CD4-positive, alpha-beta T cell (primary cell): Measurements from ENCODE around the gene HSPG2. TPM values are rescaled to one million over a fixed set of nuclear protein-coding genes. Genes with fewer than 3 reads are reported as not detected.

Experiments used
- ATAC-seq: fragments of 200-7000 bp; cut with Tn5 transposase; one replicate; pipeline ENCODE4 v1.10.0; 2022; ENCODE audit warnings: mild to moderate bottlenecking; ENCODE audit not compliant: poor library complexity
- CTCF ChIA-PET: fragments of 350-600 bp; sonication (Branson Sonifier 250); formaldehyde crosslinking; loops from one replicate; lab custom pipeline; 2021; ENCODE audit warnings: antibody characterized with exemption, inconsistent platforms; lab: Charles Lee
- POLR2A ChIA-PET: fragments of 350-600 bp; sonication (Branson Sonifier 250); formaldehyde crosslinking; loops from one replicate; lab custom pipeline; 2021; ENCODE audit warnings: antibody characterized with exemption, inconsistent platforms; lab: Charles Lee
- DNase-seq, 14 experiments: peaks; one replicate each; pipeline ENCODE4 v3.0.0-alpha.2; 2013 to 2020; ENCODE audit warnings: mixed read lengths in 2 of 14
- H3K27ac ChIP-seq, 2 donors: one replicate each; pipeline versions ENCODE4 v1.5.1 to v1.7.0; 2013; ENCODE audit warnings: low read length in 2 of 2, low read depth in 1 of 2, mild to moderate bottlenecking in 1 of 2
- H3K27me3 ChIP-seq, 2 experiments: 1 replicate in 1 of 2; 2 replicates in 1 of 2; pipeline versions ENCODE4 v1.6.1 to v1.7.0; 2013; ENCODE audit warnings: low read length in 2 of 2, control low read depth in 1 of 2, mild to moderate bottlenecking in 1 of 2, moderate library complexity in 1 of 2; ENCODE audit not compliant: insufficient read depth in 2 of 2, control insufficient read depth in 1 of 2
- H3K36me3 ChIP-seq: one replicate; pipeline ENCODE4 v1.6.1; 2013; ENCODE audit warnings: low read length, control low read depth; ENCODE audit not compliant: insufficient read depth
- H3K4me1 ChIP-seq: one replicate; pipeline ENCODE4 v1.6.1; 2013; ENCODE audit warnings: low read length, control low read depth; ENCODE audit not compliant: insufficient read depth
- H3K4me3 ChIP-seq: one replicate; pipeline ENCODE4 v1.5.1; 2013; ENCODE audit warnings: mild to moderate bottlenecking, low read length, moderate library complexity
- H3K9me3 ChIP-seq, 2 experiments: 1 replicate in 1 of 2; 2 replicates in 1 of 2; pipeline versions ENCODE4 v1.6.1 to v1.7.0; 2013; ENCODE audit warnings: low read length in 2 of 2, mild to moderate bottlenecking in 2 of 2, control low read depth in 1 of 2, moderate library complexity in 1 of 2; ENCODE audit not compliant: control insufficient read depth in 1 of 2, insufficient read depth in 1 of 2
- H3K27ac Mint-ChIP-seq: one replicate; pipeline ENCODE4 v1.8.0; 2020; ENCODE audit warnings: mixed read lengths
- H3K27me3 Mint-ChIP-seq: one replicate; pipeline ENCODE4 v1.8.0; 2021; ENCODE audit warnings: mixed read lengths
- H3K36me3 Mint-ChIP-seq: one replicate; pipeline ENCODE4 v1.8.0; 2021; ENCODE audit warnings: low read depth, mixed read lengths
- H3K4me1 Mint-ChIP-seq: one replicate; pipeline ENCODE4 v1.8.0; 2021; ENCODE audit warnings: low read depth, mixed read lengths
- H3K4me3 Mint-ChIP-seq: one replicate; pipeline ENCODE4 v1.8.0; 2020; ENCODE audit warnings: mild to moderate bottlenecking, mixed read lengths
- H3K9me3 Mint-ChIP-seq: one replicate; pipeline ENCODE4 v1.8.0; 2020; ENCODE audit warnings: mixed read lengths
- intact Hi-C, 2 experiments: fragments of 100-400 bp; cut with DNase I in 1 of 2; cut with micrococcal nuclease in 1 of 2; formaldehyde crosslinking; loops; one replicate each; pipeline versions ENCODE4 v1.15.1 to v1.9.0; 2023 to 2025; cut with DNase I, micrococcal nuclease
- total RNA-seq, 174 experiments: library from RNA in 2 of 174; stranded (reverse) in 2 of 174; gene quantifications; one replicate each; pipeline ENCODE4 v1.2.3 and lab custom pipeline; 2021 to 2026
- TF ChIP-seq, protein P1 (sequence below): fragments of 200-600 bp; IDR thresholded peaks from one replicate; pipeline ENCODE4 v1.8.0; 2022; ENCODE audit warnings: antibody characterized with exemption, mild to moderate bottlenecking

HSPG2 gene
- total RNA-seq, 2 experiments from 2014 or later: 10.8 to 11.0 TPM

GRCh38 chr1:21924503-21925005, 12.6 kb downstream of the HSPG2 start:
- Mint-ChIP-seq H3K27me3 (no peaks in the 10 kb centered on the region), H3K4me3 (no peak overlapping the region), H3K9me3 (no peaks in the 10 kb centered on the region), H3K27ac (no peak overlapping the region), H3K36me3 (no peaks in the 10 kb centered on the region), H3K4me1 (no peaks in the 10 kb centered on the region)
- H3K4me3 ChIP-seq: no peak overlapping the region
- CTCF ChIA-PET: no interaction called here
- DNase-seq (no peak), ATAC-seq (no peak)
- TF ChIP-seq, protein P1, sequence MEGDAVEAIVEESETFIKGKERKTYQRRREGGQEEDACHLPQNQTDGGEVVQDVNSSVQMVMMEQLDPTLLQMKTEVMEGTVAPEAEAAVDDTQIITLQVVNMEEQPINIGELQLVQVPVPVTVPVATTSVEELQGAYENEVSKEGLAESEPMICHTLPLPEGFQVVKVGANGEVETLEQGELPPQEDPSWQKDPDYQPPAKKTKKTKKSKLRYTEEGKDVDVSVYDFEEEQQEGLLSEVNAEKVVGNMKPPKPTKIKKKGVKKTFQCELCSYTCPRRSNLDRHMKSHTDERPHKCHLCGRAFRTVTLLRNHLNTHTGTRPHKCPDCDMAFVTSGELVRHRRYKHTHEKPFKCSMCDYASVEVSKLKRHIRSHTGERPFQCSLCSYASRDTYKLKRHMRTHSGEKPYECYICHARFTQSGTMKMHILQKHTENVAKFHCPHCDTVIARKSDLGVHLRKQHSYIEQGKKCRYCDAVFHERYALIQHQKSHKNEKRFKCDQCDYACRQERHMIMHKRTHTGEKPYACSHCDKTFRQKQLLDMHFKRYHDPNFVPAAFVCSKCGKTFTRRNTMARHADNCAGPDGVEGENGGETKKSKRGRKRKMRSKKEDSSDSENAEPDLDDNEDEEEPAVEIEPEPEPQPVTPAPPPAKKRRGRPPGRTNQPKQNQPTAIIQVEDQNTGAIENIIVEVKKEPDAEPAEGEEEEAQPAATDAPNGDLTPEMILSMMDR: no peak
- no peaks in the 10 kb centered on the region for H3K27me3 ChIP-seq
- H3K36me3 ChIP-seq: no peaks in the 10 kb centered on the region
- intact Hi-C loops: no loop called here
- no peak overlapping the region for H3K27ac ChIP-seq
- H3K4me1 ChIP-seq: no peaks in the 10 kb centered on the region
- no peaks in the 10 kb centered on the region for H3K9me3 ChIP-seq
- POLR2A ChIA-PET: no interaction called here

DNA sequence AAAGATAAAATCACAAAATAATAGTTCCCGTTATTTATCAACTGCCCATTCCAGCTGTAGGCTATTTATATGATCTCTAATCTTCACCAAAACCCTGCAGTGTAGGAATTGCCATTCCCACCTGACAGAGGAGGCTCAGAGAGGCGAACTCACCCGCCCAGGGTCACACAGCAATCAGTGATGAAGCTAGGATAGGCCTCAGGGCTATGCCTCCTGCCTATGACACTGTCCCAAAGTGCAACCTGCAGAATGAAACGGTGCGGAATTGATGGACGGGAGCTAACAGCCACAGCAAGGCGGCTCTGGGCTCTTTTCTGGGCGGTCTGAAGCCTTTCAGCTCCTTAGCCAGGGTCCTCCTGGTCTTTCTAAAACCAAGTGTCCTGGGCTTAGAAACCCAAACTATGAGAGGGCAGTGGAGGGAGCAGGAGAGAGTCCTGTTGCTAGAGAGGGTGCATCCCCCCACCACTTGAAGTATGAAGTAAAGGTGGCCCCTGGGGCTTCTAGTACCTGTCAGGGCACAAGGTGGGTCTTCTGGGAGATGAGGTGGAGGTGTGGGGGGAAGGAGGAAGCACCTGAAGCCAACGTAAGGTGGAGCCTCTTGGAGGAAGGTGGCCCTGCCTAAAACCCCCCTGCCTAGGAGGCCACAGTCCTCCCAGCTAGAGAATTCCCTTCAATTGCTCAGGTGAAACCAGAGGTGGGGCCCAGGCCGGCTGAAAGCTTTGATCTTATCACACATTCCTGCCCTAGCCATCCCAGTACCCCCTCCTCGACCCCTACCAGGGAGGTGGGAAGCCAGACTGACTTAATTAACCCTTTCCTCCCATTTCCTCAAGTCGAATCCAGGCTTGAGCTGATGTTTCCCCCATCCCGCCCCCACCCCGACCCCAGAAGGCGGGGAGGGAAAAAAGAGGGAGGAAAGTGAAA, 14.8 kb downstream of the HSPG2 start:
- no peaks in the 10 kb centered on the region for H3K36me3 Mint-ChIP-seq
- Histone ChIP-seq H3K27me3 (no peaks in the 10 kb centered on the region), H3K4me3 (no peak overlapping the region), H3K36me3 (no peaks in the 10 kb centered on the region), H3K4me1 (no peaks in the 10 kb centered on the region), H3K9me3 (no peaks in the 10 kb centered on the region), H3K27ac (no peak overlapping the region)
- intact Hi-C loops: no loop called here
- ChIA-PET POLR2A (interaction anchor here (0.5 kb wide), 1 partner anchor 1206 kb away, joined by 6 read pairs; no protein-coding TSS in a partner anchor), CTCF (no interaction called here)
- no peak for DNase-seq
- ATAC-seq: no peak
- TF ChIP-seq, protein P1: no peak
- H3K4me1 Mint-ChIP-seq: no peaks in the 10 kb centered on the region
- H3K9me3 Mint-ChIP-seq: no peaks in the 10 kb centered on the region
- H3K27ac Mint-ChIP-seq: no peak overlapping the region
- H3K4me3 Mint-ChIP-seq: no peak overlapping the region
- no peaks in the 10 kb centered on the region for H3K27me3 Mint-ChIP-seq

GRCh38 chr1:21921100-21921875, 15.8 kb downstream of the HSPG2 start:
- Mint-ChIP-seq H3K27ac (no peak overlapping the region), H3K4me1 (no peaks in the 10 kb centered on the region), H3K4me3 (no peak overlapping the region), H3K36me3 (no peaks in the 10 kb centered on the region), H3K9me3 (no peaks in the 10 kb centered on the region), H3K27me3 (no peaks in the 10 kb centered on the region)
- DNase-seq (no peak), ATAC-seq (no peak)
- intact Hi-C loops: no loop called here
- Histone ChIP-seq H3K4me3 (no peak overlapping the region), H3K27me3 (no peaks in the 10 kb centered on the region), H3K4me1 (no peaks in the 10 kb centered on the region), H3K36me3 (no peaks in the 10 kb centered on the region), H3K9me3 (no peaks in the 10 kb centered on the region), H3K27ac (no peak overlapping the region)
- CTCF ChIA-PET: no interaction called here
- POLR2A ChIA-PET: no interaction called here
- TF ChIP-seq, protein P1: no peak
